Measurements from ENCODE around the gene BBS1.

GRCh38 chr11:66473608-66474515 is 36.6 kb upstream of the BBS1 start:
- TF ChIP-seq YY1 (tag by site-specific recombination; IDR thresholded peaks at IDR 0.05) = no peak
- TF ChIP-seq ZNF146 (tag by site-specific recombination; IDR thresholded peaks at IDR 0.05) = no peak
- no peak for TF ChIP-seq ZNF350 (tag by site-specific recombination; IDR thresholded peaks at IDR 0.05)
- no peak for TF ChIP-seq SP2 (tag by site-specific recombination; IDR thresholded peaks at IDR 0.05)
- no peak for TF ChIP-seq TRIM28 (IDR thresholded peaks at IDR 0.05; ENCODE audit: borderline replicate concordance, low read length)
- TF ChIP-seq, protein P1, sequence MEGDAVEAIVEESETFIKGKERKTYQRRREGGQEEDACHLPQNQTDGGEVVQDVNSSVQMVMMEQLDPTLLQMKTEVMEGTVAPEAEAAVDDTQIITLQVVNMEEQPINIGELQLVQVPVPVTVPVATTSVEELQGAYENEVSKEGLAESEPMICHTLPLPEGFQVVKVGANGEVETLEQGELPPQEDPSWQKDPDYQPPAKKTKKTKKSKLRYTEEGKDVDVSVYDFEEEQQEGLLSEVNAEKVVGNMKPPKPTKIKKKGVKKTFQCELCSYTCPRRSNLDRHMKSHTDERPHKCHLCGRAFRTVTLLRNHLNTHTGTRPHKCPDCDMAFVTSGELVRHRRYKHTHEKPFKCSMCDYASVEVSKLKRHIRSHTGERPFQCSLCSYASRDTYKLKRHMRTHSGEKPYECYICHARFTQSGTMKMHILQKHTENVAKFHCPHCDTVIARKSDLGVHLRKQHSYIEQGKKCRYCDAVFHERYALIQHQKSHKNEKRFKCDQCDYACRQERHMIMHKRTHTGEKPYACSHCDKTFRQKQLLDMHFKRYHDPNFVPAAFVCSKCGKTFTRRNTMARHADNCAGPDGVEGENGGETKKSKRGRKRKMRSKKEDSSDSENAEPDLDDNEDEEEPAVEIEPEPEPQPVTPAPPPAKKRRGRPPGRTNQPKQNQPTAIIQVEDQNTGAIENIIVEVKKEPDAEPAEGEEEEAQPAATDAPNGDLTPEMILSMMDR (tag by site-specific recombination; IDR thresholded peaks at IDR 0.05) = no peak
- TF ChIP-seq ZSCAN18 (tag by site-specific recombination; IDR thresholded peaks at IDR 0.05) = no peak
- TF ChIP-seq, protein P2, sequence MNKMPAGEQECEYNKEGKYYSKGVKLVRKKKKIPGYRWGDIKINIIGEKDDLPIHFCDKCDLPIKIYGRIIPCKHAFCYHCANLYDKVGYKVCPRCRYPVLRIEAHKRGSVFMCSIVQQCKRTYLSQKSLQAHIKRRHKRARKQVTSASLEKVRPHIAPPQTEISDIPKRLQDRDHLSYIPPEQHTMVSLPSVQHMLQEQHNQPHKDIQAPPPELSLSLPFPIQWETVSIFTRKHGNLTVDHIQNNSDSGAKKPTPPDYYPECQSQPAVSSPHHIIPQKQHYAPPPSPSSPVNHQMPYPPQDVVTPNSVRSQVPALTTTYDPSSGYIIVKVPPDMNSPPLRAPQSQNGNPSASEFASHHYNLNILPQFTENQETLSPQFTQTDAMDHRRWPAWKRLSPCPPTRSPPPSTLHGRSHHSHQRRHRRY (tag by site-specific recombination; IDR thresholded peaks at IDR 0.05) = no peak

Measured in HEK293 (cell line).